ENCODE data around the gene SGMS1. TPM values are rescaled to one million over a fixed set of nuclear protein-coding genes. Genes with fewer than 3 reads are reported as not detected.

SGMS1 gene
- total and polyA plus RNA-seq, 12 donors = 7.3 to 24.3 (median 17.1) TPM

DNA sequence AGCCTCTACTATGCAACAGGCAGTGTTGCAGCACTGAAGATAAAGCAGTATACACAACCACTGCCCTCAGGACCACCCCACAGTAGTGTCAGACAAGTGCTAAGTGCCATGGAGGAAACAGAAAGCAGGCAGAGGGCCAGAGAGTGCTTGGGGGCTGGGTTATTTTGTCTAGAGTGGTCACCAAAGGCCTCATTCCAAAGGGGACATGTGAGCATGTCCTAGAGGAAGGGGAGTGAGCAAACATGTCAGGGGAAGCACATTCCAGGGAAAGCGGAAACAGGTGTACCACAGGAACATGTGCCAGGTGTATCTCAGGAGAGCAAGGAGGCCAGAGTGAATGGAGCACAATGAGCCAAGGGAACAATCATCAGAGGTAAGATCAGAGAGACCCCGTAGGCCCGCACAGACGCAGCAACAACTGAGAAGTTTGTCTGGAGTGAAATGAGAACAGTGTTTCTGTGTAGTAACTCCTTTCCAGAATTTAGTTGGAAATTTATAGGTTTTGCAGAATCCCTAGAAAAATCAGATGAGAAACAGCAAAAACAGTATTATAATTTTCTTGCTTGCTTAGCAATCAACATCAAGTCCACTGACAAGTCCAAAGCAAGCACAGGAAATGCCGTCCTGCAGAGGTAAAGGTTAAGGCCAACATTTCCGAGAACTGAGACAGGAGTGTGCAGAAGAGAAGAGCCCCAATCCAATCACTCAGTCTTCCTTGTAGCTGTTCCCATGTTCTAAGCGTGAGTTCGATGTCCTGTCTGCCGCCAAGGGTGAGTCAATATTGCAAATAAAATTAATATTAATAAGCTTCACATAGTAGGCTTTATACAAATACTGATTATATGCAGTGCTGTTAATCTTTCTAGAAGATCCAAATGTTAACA, 67.3 kb downstream of the SGMS1 start:
- WGBS, 2 donors = 69 to 74% methylated on average over 9 of the region's 9 CpGs
- H3K4me3 ChIP-seq = no peak overlapping the region
- peak in 1 of 8 donors; percentile 4 for ATAC-seq
- intact Hi-C loops (cut with DNase I) = loop anchor here in 7 of 10 donors (2.0 to 10.0 kb wide), 6 partner anchors 48 to 232 kb away; partner anchors contain the start of gene SGMS1 (in 4 of the 7)
- H3K9me3 ChIP-seq = no peaks in the 10 kb centered on the region
- H3K27ac ChIP-seq = peak overlapping the region in 8 of 10 donors; percentile 21 to 74 (median 48)
- no peaks in the 10 kb centered on the region for H3K27me3 ChIP-seq
- TF ChIP-seq, protein P1, sequence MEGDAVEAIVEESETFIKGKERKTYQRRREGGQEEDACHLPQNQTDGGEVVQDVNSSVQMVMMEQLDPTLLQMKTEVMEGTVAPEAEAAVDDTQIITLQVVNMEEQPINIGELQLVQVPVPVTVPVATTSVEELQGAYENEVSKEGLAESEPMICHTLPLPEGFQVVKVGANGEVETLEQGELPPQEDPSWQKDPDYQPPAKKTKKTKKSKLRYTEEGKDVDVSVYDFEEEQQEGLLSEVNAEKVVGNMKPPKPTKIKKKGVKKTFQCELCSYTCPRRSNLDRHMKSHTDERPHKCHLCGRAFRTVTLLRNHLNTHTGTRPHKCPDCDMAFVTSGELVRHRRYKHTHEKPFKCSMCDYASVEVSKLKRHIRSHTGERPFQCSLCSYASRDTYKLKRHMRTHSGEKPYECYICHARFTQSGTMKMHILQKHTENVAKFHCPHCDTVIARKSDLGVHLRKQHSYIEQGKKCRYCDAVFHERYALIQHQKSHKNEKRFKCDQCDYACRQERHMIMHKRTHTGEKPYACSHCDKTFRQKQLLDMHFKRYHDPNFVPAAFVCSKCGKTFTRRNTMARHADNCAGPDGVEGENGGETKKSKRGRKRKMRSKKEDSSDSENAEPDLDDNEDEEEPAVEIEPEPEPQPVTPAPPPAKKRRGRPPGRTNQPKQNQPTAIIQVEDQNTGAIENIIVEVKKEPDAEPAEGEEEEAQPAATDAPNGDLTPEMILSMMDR (IDR thresholded peaks at IDR 0.05) = no peak
- H3K36me3 ChIP-seq = no peaks in the 10 kb centered on the region
- H3K4me1 ChIP-seq = peaks cover 16 to 93% (median 81%) of the 10 kb centered on the region in 9 donors
- no peak for DNase-seq

DNA sequence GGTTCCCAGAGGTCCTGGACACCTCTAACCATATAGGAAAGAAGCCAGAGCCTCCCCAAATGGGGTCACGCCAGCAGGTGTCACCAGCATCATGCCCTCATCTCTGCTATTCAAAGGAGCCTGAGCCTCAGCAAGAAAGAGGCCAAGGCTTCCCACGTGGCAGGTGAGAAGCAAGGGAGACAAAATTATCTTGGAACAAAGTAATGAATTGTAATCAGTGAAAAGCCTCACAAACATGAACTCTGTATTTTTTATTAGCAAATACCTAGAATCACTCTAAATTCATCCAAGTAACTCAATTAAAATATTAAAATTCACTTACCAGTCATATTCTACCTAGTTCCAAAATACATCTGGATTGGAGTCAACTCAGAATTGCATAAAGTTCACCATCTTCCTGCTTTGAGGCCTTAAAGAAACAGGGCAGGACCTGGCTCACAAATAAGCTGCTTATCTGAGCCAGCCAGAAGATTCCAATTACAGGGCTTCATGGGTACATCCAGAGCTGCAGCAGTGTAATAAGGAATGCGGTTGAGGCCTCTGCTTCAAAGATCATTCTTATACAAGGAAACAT, 68.7 kb downstream of the SGMS1 start:
- Histone ChIP-seq H3K27me3 (no peaks in the 10 kb centered on the region), H3K27ac (peak overlapping the region in 9 of 10 donors; percentile 21 to 74 (median 41)), H3K9me3 (no peaks in the 10 kb centered on the region), H3K4me1 (peaks cover 12 to 93% (median 76%) of the 10 kb centered on the region in 9 donors), H3K4me3 (no peak overlapping the region), H3K36me3 (no peaks in the 10 kb centered on the region)
- intact Hi-C loops (cut with DNase I) = loop anchor here in 7 of 10 donors (2.0 to 10.0 kb wide), 7 partner anchors 50 to 230 kb away; partner anchors contain the start of gene SGMS1 (in 6 of the 7)
- no peak for DNase-seq
- ATAC-seq = peak in 6 of 8 donors; percentile 53 to 75 (median 66)
- TF ChIP-seq, protein P1 (IDR thresholded peaks at IDR 0.05) = peak in 4 of 9 donors; percentile 22 to 42 (median 38)
- WGBS, 2 donors = 27 to 39% methylated on average over 3 of the region's 3 CpGs

DNA sequence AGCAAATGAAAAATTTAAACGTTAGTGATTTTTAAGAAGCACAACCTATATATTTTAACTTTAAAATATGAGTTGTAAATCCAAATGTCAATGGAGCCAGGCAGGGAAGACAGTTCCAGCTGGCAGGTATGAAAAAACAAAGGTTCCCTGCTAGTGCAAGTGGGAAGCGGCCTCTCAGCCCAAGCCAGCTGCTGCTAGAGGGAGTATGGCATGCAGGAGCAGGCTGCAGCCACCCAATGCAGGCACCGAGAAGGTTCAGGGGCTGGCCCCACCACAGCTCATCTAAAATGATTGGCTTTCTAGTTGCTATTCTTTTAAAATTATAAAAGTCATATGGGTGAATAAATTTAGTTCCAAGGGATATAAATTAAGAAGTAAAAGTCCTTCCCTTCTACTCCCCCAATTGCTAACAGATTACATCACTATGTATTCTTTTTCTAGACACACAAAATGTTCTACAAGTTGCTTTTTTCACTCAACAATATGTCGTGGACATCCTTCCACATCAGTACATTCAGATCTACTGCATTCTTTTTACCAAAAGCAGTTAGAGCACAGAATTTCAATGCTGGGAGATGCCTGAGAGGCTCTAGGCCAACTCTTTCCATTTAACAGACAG, 69.3 kb downstream of the SGMS1 start:
- DNase-seq = peak in 1 of 2 donors; percentile 9
- WGBS, 2 donors = 61% methylated on average over 4 of the region's 4 CpGs

More for the DNA sequence above, 69.3 kb downstream of the SGMS1 start:
- Histone ChIP-seq H3K4me3 (no peak overlapping the region), H3K27me3 (no peaks in the 10 kb centered on the region), H3K36me3 (no peaks in the 10 kb centered on the region), H3K4me1 (peaks cover 12 to 95% (median 82%) of the 10 kb centered on the region in 9 donors), H3K9me3 (no peaks in the 10 kb centered on the region), H3K27ac (peak overlapping the region in 9 of 10 donors; percentile 10 to 74 (median 38))
- TF ChIP-seq, protein P1 (IDR thresholded peaks at IDR 0.05) = no peak
- peak in 3 of 8 donors; percentile 43 to 46 (median 43) for ATAC-seq
- intact Hi-C loops (cut with DNase I) = loop anchor here in 6 of 10 donors (2.0 to 10.0 kb wide), 6 partner anchors 50 to 230 kb away; partner anchors contain the start of gene SGMS1 (in 2 of the 6)

Measured in heart right ventricle (tissue), 16 donors.